Stomach (tissue), 4 donors: ENCODE data around the gene HACE1.

Source experiments
- EP300 ChIP-seq: sonication (generic); formaldehyde crosslinking; IDR thresholded peaks from one replicate; pipeline ENCODE4 v1.6.1; 2017; ENCODE audit warnings: antibody characterized with exemption
- POLR2A ChIP-seq, 4 donors: fragments of 450-650 bp; IDR thresholded peaks; one replicate each; pipeline ENCODE4 v1.6.1; 2016; ENCODE audit warnings: antibody characterized with exemption in 4 of 4, control low read depth in 2 of 4, mild to moderate bottlenecking in 1 of 4, moderate library complexity in 1 of 4
- POLR2AphosphoS5 ChIP-seq, 3 donors: sonication (generic); formaldehyde crosslinking; IDR thresholded peaks; one replicate each; pipeline ENCODE4 v1.6.1; 2016; ENCODE audit warnings: antibody characterized with exemption in 3 of 3
- TF ChIP-seq, protein P1 (sequence below), 7 experiments: fragments of 450-650 bp in 4 of 7; fragments of 200-600 bp in 3 of 7; sonication (generic) in 3 of 7; IDR thresholded peaks; one replicate each; pipeline ENCODE4 v1.5.1; 2016 to 2019; ENCODE audit warnings: antibody characterized with exemption in 7 of 7, control low read depth in 2 of 7, mild to moderate bottlenecking in 1 of 7

DNA sequence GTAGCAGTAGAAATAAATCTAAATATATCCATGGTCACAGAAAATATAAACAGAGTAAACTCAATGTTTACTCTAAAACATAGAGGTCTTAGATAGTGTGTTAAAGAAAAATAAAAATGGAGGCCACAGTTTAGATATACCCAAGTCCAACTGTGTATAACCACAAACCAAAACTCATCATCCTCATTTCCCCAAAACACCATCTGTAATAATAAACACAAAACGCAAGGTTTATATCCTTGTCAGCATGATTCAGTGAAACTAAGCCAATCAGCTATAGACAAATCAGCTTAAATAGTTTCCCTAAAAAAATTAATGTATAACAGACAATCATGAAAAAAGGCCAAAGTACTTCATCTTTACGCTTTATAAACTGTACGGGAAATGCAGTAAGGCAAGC is 2.7 kb upstream of the HACE1 start:
- TF ChIP-seq, protein P1, sequence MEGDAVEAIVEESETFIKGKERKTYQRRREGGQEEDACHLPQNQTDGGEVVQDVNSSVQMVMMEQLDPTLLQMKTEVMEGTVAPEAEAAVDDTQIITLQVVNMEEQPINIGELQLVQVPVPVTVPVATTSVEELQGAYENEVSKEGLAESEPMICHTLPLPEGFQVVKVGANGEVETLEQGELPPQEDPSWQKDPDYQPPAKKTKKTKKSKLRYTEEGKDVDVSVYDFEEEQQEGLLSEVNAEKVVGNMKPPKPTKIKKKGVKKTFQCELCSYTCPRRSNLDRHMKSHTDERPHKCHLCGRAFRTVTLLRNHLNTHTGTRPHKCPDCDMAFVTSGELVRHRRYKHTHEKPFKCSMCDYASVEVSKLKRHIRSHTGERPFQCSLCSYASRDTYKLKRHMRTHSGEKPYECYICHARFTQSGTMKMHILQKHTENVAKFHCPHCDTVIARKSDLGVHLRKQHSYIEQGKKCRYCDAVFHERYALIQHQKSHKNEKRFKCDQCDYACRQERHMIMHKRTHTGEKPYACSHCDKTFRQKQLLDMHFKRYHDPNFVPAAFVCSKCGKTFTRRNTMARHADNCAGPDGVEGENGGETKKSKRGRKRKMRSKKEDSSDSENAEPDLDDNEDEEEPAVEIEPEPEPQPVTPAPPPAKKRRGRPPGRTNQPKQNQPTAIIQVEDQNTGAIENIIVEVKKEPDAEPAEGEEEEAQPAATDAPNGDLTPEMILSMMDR (IDR thresholded peaks at IDR 0.05): no peak
- TF ChIP-seq POLR2AphosphoS5 (IDR thresholded peaks at IDR 0.05) (no peak), POLR2A (IDR thresholded peaks at IDR 0.05) (no peak), EP300 (no peak)
